Fibroblast of skin of left quadriceps (primary cell): ENCODE results near the gene PAPSS1.
"Not testable (repeated sequence)": the region's sequence is repeated elsewhere in the genome, so short reads cannot be mapped to it uniquely, and the experiment has no call there.

ENCODE experiments used
- DNase-seq, 2 experiments: peaks; one replicate each; pipeline ENCODE4 v3.0.0-alpha.2; 2013; ENCODE audit warnings: low read depth in 2 of 2

The PAPSS1 gene

DNA sequence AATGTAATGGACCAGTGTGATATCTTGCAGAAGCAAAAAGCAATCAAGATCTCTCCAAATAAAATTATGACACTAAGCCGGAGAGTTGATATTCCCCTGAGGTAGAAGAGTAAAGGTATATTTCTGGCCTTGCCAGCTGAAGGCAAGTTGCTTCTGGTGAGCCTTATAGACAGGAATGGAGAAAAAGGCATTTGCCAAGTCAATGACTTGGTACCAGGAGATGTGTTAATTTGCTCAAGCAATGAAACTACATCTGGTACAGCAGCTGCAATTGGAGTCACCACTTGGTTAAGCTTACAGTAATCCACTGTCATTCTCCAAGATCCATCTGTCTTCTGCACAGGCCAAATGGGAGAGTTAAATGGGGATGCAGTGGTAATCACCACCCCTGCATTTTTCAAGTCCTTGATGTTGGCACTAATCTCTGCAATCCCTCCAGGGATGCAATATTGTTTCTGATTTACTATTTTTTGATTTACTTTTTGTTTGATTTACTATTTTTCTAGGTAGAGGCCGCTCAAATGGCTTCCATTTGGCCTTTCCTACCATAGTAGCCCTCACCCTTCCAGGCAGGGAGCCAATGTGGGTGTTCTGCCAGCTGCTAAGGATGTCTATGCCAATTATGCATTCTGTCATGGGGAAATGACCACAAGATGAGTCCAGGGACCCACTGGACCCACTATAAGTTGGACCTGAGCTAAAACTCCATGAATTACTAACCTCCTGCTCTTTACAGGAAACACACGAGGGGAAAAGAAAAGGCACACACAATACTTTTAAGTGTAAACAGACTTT lies 6.3 kb upstream of the PAPSS1 start:
- DNase-seq, result not testable (repeated sequence)

GRCh38 chr4:107725281-107725859 lies 5.3 kb upstream of the PAPSS1 start:
- no peak for DNase-seq

DNA sequence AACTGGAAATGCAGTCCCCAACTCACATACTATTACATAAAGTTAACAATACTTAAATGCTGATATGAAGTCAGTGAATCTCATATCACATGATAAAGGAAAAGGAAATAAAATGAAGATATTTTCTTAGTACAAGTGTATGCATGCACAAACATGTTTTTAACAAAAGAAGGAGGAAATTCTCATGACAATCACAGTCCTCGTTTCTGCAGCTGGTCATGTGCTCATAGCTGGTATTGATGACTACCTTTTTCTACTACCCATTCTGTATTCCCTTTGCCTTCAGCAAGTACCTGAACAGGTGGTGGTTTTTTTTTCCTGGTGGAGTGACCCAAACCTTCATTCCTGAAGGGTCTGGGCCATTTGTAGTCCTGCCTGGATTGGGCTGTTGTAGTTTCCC lies 3.3 kb upstream of the PAPSS1 start:
- DNase-seq, result not testable (repeated sequence)

- DNase-seq, result no peak
Observed at GRCh38 chr4:107721436-107722100, 1.5 kb upstream of the PAPSS1 start.

GRCh38 chr4:107719207-107719921 lies 670 bp downstream of the PAPSS1 start:
- no peak for DNase-seq

DNA sequence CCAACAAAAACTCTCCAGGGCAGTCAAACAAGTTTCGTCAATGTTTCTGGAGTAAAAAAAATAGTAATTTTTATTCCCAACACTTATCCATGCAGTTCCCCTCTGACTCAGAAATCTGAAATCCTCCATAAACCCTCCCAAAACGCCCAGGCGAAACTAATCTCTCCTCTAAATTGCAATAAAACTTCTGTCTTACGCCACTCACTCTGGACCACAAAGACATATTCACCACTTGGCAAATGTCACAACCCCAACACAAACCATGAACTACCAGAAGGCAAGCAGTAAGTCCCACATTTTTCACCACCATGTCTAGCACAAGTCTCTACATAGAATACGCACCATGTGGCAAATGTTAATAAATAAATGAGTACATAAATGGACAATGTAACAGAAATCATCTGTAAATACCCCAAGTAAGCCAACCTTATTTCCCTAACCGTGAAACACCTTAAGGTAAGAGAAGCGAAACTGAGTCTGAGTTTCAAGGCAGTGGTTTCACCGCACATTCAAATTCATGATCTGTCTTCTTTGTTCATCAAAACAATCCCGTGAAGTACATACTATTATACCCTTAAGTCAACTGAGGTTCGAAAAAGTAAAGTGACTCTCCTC lies 1.6 kb downstream of the PAPSS1 start:
- no peak for DNase-seq

DNA sequence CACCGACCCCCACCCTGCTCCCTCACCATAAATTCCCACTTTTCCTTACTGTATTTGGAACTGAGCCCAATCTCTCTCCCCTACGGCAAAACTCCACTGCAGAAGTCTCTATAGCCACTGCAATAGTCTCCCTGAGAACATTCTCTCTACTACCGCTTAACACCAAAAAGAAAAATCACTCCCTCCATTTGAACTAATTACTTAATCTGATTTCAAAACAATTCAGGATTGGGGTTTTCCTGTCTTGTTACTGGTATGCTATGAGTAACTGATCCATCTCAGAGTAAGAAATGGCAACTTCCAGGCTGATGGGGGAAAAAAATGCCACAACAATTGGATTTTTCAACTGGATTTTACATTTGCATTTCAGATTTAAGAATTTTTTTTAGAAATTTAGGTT lies 5.8 kb downstream of the PAPSS1 start:
- no peak for DNase-seq

GRCh38 chr4:107712236-107712635 lies 7.8 kb downstream of the PAPSS1 start:
- DNase-seq, result no peak

DNA sequence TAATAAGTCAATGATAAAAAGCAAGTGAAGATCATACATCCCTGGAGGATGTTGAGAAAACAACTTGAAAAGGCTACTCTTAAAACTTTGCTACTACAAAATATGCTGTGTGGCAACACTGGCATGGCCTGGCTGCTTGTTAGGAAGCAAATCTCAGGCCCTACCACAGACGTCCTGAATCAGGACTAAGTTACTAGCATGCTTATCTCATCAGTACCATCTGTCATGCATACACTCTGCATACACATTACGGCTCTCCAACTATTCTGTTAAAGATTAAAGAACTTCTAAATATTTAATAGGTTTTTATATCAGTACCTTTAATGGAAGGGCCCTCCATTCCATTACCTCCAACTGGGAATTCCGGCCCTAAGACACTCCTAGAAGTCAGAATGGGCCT lies 8.2 kb downstream of the PAPSS1 start:
- no peak for DNase-seq

DNA sequence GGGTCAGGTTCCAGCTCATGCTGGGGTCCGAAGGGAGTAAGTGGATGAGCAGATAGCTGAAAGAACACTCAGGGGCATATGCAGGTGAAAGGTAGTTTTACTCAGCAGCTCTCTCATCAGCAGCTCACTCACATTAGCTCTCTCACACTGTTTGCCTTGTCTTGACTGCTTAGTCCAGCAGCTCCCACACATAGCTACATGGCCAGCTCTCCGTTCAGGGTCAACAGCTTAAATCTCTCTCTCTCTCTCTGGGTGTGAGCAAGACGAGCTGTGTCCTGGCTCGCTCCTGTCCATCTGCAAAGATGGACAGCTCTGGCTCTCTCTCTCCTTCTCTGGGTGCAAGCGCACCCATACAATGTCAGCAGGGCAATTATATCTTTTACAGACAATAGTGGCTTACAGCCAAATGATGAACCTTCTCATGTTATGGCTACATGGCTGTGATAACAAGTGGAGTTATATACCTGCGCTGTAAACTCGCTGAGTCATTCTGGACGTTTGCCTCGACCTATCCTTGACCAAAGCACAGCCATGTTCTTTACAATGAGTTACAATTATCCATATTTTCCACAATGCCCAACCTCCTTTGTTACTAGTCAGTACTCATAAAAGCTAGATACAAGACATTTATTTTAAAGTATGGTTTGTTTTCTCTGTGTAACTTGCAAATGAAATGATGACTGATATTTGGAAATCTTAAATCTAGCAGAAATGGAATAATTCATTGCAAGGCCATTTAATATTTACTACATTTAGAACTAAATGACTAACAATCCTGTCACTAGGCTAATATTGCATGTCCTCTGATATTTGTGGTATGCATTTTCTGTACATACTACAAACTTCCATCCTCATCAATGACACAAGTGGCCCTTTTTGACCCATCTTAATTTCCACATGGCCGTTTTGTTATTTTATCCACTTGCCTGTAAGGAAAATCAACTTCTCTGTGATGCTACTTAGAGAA lies 9.3 kb downstream of the PAPSS1 start:
- DNase-seq, result no peak

DNA sequence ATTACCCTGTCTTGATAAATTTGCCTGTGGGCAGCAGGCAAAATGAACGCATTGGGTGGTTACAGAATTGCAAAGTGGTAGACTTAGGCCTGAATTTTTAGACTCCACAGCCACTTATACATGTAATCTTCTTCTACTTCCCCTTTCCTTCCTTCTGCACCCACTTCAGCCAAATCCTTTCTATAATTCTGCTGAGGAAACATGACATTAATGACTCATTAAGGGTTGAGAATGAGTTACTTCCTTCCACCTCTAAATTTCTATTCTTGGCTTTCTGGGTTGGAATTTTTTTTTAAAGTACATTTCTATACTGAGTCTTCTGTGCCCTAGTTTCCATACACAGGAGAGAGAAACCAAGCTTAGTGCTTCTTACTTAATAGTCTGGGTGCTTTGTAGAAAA lies 10.1 kb downstream of the PAPSS1 start:
- no peak for DNase-seq

DNA sequence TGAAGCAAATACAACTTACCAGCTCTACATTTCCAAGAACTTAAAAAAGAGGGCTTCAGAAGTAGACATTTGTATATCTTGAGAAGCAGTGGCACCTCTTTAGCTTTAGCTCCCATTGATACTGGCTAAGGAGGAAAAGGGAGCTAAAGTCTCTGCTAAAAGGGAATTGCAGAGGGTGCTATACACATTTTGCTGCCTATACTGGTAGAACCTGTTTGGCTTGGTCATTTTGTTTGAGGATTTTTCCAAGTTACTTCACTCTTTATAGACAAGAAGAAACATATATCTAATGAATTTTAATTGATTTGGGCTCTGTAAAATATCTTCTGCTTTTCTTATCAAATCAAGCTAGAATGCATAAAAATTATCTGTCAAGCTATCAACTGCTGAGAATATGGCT lies 11.8 kb downstream of the PAPSS1 start:
- DNase-seq, result no peak

DNA sequence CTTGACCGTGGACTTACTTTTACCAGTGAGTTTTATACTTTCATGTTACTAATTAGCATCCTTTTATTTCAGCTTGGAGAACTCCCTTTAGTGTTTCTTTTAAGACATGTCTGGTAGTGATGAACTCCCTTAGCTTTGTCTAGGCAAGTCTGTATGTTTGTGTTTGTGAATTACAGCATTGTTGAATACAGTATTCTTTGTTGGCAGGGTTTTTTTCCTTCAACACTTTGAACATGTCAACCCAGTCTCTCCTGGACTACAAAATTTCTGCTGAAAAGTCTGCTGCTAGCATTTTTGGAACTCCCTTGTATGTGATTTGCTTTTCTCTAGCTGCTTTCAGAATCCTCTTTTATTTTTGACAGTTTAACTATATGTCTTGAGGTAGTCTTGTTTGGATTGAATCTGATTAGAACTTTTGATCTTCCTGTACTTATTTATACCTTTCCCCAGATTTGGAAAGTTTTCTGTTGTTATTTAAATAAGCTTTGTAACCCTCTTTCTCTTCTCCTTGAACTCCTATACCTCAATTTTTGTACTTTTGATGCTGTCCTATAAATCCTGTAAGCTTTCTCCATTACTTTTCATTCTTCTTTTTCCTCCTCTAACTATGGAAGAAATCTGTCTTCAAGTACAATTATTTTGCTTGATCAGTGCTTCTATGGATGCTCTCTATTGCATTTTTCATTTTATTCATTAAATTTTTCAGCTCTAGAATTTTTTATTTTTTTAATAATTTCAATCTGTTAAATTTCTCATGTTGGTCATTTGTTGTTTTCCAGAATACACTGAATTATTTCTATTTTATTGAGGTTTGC lies 14.1 kb downstream of the PAPSS1 start:
- no peak for DNase-seq

DNA sequence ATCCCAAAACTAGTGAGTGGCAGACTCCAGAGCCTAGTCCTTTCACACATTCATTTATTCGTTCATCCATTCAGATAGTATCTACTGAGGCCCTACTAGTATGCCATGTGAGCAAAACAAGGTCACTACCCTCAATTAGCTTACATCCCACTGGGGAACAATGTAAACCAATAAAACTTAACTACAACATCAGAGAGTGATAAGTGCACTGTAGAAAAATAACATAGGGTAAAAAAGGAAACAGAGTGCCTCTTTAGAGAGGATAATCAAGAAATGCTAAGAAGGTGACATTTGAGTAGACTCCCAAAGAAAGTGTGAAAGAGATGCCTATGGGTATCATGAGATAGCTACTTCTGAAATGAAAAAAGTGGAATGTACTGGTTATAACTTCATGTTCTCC lies 18.5 kb downstream of the PAPSS1 start:
- no peak for DNase-seq

GRCh38 chr4:107699466-107700206 lies 20.4 kb downstream of the PAPSS1 start:
- DNase-seq, result no peak

DNA sequence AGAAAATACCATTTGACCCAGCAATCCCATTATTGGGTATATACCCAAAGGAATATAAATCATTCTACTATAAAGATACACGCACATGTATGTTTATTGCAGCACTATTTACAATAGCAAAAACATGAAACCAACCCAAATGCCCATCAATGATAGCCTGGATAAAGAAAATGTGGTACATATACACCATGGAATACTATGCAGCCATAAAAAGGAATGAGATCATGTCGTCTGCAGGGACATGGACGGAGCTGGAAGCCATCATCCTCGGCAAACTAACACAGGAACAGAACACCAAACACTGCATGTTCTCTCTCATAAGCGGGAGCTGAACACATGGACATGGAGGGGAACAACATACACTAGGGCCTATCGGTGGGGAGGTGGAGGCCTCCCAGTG lies 23.8 kb downstream of the PAPSS1 start:
- DNase-seq, result not testable (repeated sequence)

- no peak for DNase-seq
Observed at GRCh38 chr4:107693132-107693531, 26.9 kb downstream of the PAPSS1 start.

DNA sequence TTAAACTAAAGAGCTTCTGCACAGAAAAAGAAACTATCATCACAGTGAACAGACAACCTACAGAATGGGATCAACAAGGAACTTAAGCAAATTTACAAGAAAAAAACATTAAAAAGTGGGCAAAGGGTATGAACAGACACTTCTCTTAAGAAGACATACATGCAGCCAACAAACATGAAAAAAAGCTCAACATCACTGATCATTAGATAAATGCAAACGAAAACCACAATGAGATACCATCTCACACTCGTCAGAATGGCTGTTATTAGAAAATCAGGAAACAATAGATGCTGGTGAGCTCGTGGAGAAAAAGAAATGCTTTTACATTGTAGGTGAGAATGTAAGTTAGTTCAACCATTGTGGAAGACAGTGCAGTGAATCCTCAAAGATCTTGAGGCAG lies 27.8 kb downstream of the PAPSS1 start:
- no peak for DNase-seq

DNA sequence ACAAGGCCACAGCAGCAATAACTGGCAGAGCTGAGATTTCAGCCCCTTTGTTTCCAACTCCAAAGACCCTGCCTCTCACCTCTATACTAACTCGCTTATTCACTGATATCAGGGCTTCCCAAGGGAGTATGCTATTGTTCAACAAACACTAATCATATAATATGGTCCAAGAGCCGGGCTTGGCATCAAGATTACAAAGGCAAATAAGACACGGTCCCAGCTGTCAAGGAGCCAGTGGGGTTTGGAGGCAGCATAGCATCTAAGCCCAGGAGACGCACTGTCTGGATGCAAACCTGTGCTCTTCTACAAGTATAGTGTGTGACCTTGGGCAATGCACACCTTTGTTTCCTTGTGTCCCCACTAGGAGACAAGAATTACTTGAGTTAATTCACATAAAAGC lies 28.7 kb downstream of the PAPSS1 start:
- DNase-seq, result no peak
